Measurements from ENCODE around the gene ALDH1A3.
A peak's percentile ranks its signal among the peaks of the same experiment; 100 is the strongest.

The ALDH1A3 gene

GRCh38 chr15:100902436-100903167 is 23.0 kb downstream of the ALDH1A3 start:
- peak overlapping the region; percentile 76 for H3K27ac ChIP-seq (ENCODE audit: low read length)
- H3K4me3 ChIP-seq (ENCODE audit: low read length in 2 of 2) = peak overlapping the region; percentile 55 to 71
- H3K36me3 ChIP-seq (ENCODE audit: control insufficient read depth in 2 of 2, insufficient read depth in 2 of 2, low read length in 2 of 2) = no peaks in the 10 kb centered on the region
- no peaks in the 10 kb centered on the region for H3K9me3 ChIP-seq (ENCODE audit: control insufficient read depth in 2 of 2, low read length in 2 of 2)
- H3K4me1 ChIP-seq (ENCODE audit: control insufficient read depth, insufficient read depth, low read length) = peaks cover 17% of the 10 kb centered on the region
- peaks cover 2% of the 10 kb centered on the region in 2 donors for H3K27me3 ChIP-seq (ENCODE audit: control insufficient read depth in 1 of 2, insufficient read depth in 2 of 2, low read length in 2 of 2)
- peak overlapping the region; percentile 58 for H3K9ac ChIP-seq (ENCODE audit: low read length in 2 of 2)

GRCh38 chr15:100903168-100903554 is 23.5 kb downstream of the ALDH1A3 start:
- H3K9ac ChIP-seq (ENCODE audit: low read length in 2 of 2) = no peak overlapping the region
- no peaks in the 10 kb centered on the region for H3K9me3 ChIP-seq (ENCODE audit: control insufficient read depth in 2 of 2, low read length in 2 of 2)
- H3K27me3 ChIP-seq (ENCODE audit: control insufficient read depth in 1 of 2, insufficient read depth in 2 of 2, low read length in 2 of 2) = peaks cover 0 to 2% of the 10 kb centered on the region in 2 donors
- peaks cover 17% of the 10 kb centered on the region for H3K4me1 ChIP-seq (ENCODE audit: control insufficient read depth, insufficient read depth, low read length)
- peak overlapping the region; percentile 76 for H3K27ac ChIP-seq (ENCODE audit: low read length)
- H3K36me3 ChIP-seq (ENCODE audit: control insufficient read depth in 2 of 2, insufficient read depth in 2 of 2, low read length in 2 of 2) = no peaks in the 10 kb centered on the region
- H3K4me3 ChIP-seq (ENCODE audit: low read length in 2 of 2) = no peak overlapping the region

DNA sequence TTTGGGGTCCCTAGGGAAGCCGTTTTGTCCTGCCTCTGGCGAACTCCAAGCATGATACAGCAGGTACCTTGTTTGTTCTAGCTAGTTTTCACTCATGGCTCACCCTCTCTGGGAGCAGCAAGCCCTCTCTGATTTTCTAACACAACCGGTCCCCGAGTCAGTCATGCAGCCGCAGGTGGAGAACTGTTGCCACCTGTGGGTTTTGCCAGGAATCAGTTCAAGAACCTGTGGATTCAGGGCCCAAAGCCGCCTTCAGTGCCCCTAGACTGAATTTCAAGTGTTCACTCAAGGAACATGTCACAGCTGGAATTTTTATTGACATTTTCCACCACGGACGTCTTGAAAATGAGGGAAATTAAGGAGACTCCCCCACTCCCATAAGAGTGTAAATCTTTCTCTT is 26.2 kb downstream of the ALDH1A3 start:
- Histone ChIP-seq H3K4me3 (ENCODE audit: low read length in 2 of 2) (no peak overlapping the region), H3K4me1 (ENCODE audit: control insufficient read depth, insufficient read depth, low read length) (peaks cover 15% of the 10 kb centered on the region), H3K27ac (ENCODE audit: low read length) (no peak overlapping the region), H3K27me3 (ENCODE audit: control insufficient read depth in 1 of 2, insufficient read depth in 2 of 2, low read length in 2 of 2) (peaks cover 0 to 5% of the 10 kb centered on the region in 2 donors), H3K36me3 (ENCODE audit: control insufficient read depth in 2 of 2, insufficient read depth in 2 of 2, low read length in 2 of 2) (no peaks in the 10 kb centered on the region), H3K9ac (ENCODE audit: low read length in 2 of 2) (no peak overlapping the region), H3K9me3 (ENCODE audit: control insufficient read depth in 2 of 2, low read length in 2 of 2) (no peaks in the 10 kb centered on the region)

- H3K4me1 ChIP-seq (ENCODE audit: control insufficient read depth, insufficient read depth, low read length) = no peaks in the 10 kb centered on the region
- no peaks in the 10 kb centered on the region for H3K36me3 ChIP-seq (ENCODE audit: control insufficient read depth in 2 of 2, insufficient read depth in 2 of 2, low read length in 2 of 2)
- H3K27ac ChIP-seq (ENCODE audit: low read length) = no peak overlapping the region
Observed at GRCh38 chr15:100908466-100908865, 28.8 kb downstream of the ALDH1A3 start.

GRCh38 chr15:100909565-100909964 is 29.9 kb downstream of the ALDH1A3 start:
- H3K27me3 ChIP-seq (ENCODE audit: control insufficient read depth in 1 of 2, insufficient read depth in 2 of 2, low read length in 2 of 2) = peaks cover 1 to 7% of the 10 kb centered on the region in 2 donors
- H3K4me1 ChIP-seq (ENCODE audit: control insufficient read depth, insufficient read depth, low read length) = no peaks in the 10 kb centered on the region
- H3K27ac ChIP-seq (ENCODE audit: low read length) = no peak overlapping the region
- H3K36me3 ChIP-seq (ENCODE audit: control insufficient read depth in 2 of 2, insufficient read depth in 2 of 2, low read length in 2 of 2) = no peaks in the 10 kb centered on the region
- no peak overlapping the region for H3K4me3 ChIP-seq (ENCODE audit: low read length in 2 of 2)
- H3K9ac ChIP-seq (ENCODE audit: low read length in 2 of 2) = no peak overlapping the region
- no peaks in the 10 kb centered on the region for H3K9me3 ChIP-seq (ENCODE audit: control insufficient read depth in 2 of 2, low read length in 2 of 2)

More at GRCh38 chr15:100908466-100908865, 28.8 kb downstream of the ALDH1A3 start:
- H3K27me3 ChIP-seq (ENCODE audit: control insufficient read depth in 1 of 2, insufficient read depth in 2 of 2, low read length in 2 of 2) = peaks cover 0 to 5% of the 10 kb centered on the region in 2 donors
- H3K9me3 ChIP-seq (ENCODE audit: control insufficient read depth in 2 of 2, low read length in 2 of 2) = no peaks in the 10 kb centered on the region
- no peak overlapping the region for H3K4me3 ChIP-seq (ENCODE audit: low read length in 2 of 2)
- H3K9ac ChIP-seq (ENCODE audit: low read length in 2 of 2) = no peak overlapping the region

- Histone ChIP-seq H3K4me3 (ENCODE audit: low read length in 2 of 2) (no peak overlapping the region), H3K36me3 (ENCODE audit: control insufficient read depth in 2 of 2, insufficient read depth in 2 of 2, low read length in 2 of 2) (no peaks in the 10 kb centered on the region), H3K4me1 (ENCODE audit: control insufficient read depth, insufficient read depth, low read length) (no peaks in the 10 kb centered on the region), H3K9me3 (ENCODE audit: control insufficient read depth in 2 of 2, low read length in 2 of 2) (no peaks in the 10 kb centered on the region), H3K27me3 (ENCODE audit: control insufficient read depth in 1 of 2, insufficient read depth in 2 of 2, low read length in 2 of 2) (peaks cover 5 to 7% of the 10 kb centered on the region in 2 donors), H3K9ac (ENCODE audit: low read length in 2 of 2) (no peak overlapping the region), H3K27ac (ENCODE audit: low read length) (no peak overlapping the region)
Observed at GRCh38 chr15:100909989-100910955, 30.6 kb downstream of the ALDH1A3 start.

DNA sequence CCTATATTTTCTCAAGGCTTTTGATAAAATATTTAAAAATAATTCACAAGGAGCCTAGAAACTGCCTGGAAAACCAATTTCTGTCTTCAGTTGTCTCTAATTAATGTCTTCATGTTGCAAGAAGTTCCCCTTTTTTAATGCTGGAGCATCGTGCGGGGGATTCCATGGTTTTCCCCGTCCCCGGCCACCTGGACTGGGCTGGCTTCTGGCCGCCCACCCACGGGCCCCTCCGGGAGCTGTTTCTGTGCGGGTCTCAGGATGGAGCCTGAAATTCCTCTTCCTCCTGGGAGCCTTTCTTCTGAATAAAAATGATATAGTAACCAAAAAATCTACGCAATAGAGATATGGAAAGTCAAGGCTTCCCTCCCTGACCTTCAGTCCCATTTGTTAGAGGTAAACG is 31.5 kb downstream of the ALDH1A3 start:
- Histone ChIP-seq H3K9ac (ENCODE audit: low read length in 2 of 2) (no peak overlapping the region), H3K36me3 (ENCODE audit: control insufficient read depth in 2 of 2, insufficient read depth in 2 of 2, low read length in 2 of 2) (no peaks in the 10 kb centered on the region), H3K4me3 (ENCODE audit: low read length in 2 of 2) (no peak overlapping the region), H3K4me1 (ENCODE audit: control insufficient read depth, insufficient read depth, low read length) (no peaks in the 10 kb centered on the region), H3K9me3 (ENCODE audit: control insufficient read depth in 2 of 2, low read length in 2 of 2) (no peaks in the 10 kb centered on the region), H3K27ac (ENCODE audit: low read length) (no peak overlapping the region), H3K27me3 (ENCODE audit: control insufficient read depth in 1 of 2, insufficient read depth in 2 of 2, low read length in 2 of 2) (peaks cover 5 to 7% of the 10 kb centered on the region in 2 donors)

DNA sequence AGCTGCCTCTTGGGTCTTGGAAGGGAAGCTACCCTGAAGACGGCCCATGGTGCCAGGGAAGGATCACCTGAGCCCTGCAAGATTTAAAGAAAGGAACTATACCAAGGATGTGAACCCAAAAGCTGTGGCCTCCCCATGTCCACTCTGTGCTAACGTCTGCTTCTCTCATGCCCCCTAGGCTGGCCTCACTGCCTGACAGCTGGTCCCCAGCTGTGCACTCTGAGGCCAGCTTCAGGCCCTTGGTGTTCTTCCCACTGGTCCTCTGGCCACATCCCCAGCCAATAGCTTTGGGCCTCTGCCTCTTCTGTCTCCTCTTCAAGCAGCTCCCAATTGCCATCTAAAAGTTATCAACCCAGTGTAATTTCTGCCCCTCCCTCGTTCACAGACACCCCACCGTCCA is 34.3 kb downstream of the ALDH1A3 start:
- Histone ChIP-seq H3K4me3 (ENCODE audit: low read length in 2 of 2) (no peak overlapping the region), H3K27ac (ENCODE audit: low read length) (no peak overlapping the region), H3K9me3 (ENCODE audit: control insufficient read depth in 2 of 2, low read length in 2 of 2) (no peaks in the 10 kb centered on the region), H3K27me3 (ENCODE audit: control insufficient read depth in 1 of 2, insufficient read depth in 2 of 2, low read length in 2 of 2) (peaks cover 12 to 13% of the 10 kb centered on the region in 2 donors), H3K4me1 (ENCODE audit: control insufficient read depth, insufficient read depth, low read length) (peaks cover 10% of the 10 kb centered on the region), H3K9ac (ENCODE audit: low read length in 2 of 2) (no peak overlapping the region), H3K36me3 (ENCODE audit: control insufficient read depth in 2 of 2, insufficient read depth in 2 of 2, low read length in 2 of 2) (no peaks in the 10 kb centered on the region)

GRCh38 chr15:100914876-100915275 is 35.2 kb downstream of the ALDH1A3 start:
- peaks cover 14% of the 10 kb centered on the region for H3K4me1 ChIP-seq (ENCODE audit: control insufficient read depth, insufficient read depth, low read length)
- H3K36me3 ChIP-seq (ENCODE audit: control insufficient read depth in 2 of 2, insufficient read depth in 2 of 2, low read length in 2 of 2) = no peaks in the 10 kb centered on the region
- no peak overlapping the region for H3K27ac ChIP-seq (ENCODE audit: low read length)
- peaks cover 13 to 16% of the 10 kb centered on the region in 2 donors for H3K27me3 ChIP-seq (ENCODE audit: control insufficient read depth in 1 of 2, insufficient read depth in 2 of 2, low read length in 2 of 2)
- no peak overlapping the region for H3K9ac ChIP-seq (ENCODE audit: low read length in 2 of 2)
- no peak overlapping the region for H3K4me3 ChIP-seq (ENCODE audit: low read length in 2 of 2)
- no peaks in the 10 kb centered on the region for H3K9me3 ChIP-seq (ENCODE audit: control insufficient read depth in 2 of 2, low read length in 2 of 2)

DNA sequence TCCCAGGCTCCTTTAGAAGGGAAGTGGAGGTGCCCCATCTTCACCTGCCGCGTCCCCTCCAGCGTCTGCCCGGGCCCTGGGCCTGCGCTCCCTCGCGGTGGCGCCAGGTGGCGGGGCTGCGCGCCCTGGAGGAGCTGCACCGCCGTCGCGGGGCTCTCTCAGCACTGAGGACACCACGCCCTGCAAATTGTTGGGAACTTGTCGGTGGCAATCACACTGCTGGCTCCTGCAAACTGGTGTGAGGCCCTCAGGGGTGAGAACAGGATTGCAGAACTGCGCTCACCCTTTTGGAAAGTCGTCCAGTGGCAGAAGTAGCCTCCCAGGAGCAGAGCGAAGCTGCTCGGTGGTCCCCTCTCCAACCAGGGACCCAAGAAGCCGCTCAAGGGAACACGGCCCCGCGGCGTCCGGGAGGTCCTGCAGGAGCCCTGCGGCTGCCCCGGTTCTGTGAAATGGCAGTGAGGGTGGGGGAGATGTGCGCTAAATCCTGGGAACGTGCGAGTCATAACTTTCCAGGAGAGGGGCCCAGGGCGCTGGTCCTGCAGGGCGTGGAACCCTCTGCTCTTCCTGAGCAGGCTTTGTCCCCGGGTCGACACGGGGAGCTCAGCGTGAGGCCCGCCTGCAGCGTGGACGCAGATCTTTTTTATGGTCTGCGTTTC is 38.5 kb downstream of the ALDH1A3 start:
- no peaks in the 10 kb centered on the region for H3K36me3 ChIP-seq (ENCODE audit: control insufficient read depth in 2 of 2, insufficient read depth in 2 of 2, low read length in 2 of 2)
- H3K4me1 ChIP-seq (ENCODE audit: control insufficient read depth, insufficient read depth, low read length) = peaks cover 16% of the 10 kb centered on the region
- H3K27me3 ChIP-seq (ENCODE audit: control insufficient read depth in 1 of 2, insufficient read depth in 2 of 2, low read length in 2 of 2) = peaks cover 10 to 20% of the 10 kb centered on the region in 2 donors
- H3K27ac ChIP-seq (ENCODE audit: low read length) = no peak overlapping the region
- H3K9me3 ChIP-seq (ENCODE audit: control insufficient read depth in 2 of 2, low read length in 2 of 2) = no peaks in the 10 kb centered on the region
- H3K9ac ChIP-seq (ENCODE audit: low read length in 2 of 2) = peak overlapping the region; percentile 60 to 62
- H3K4me3 ChIP-seq (ENCODE audit: low read length in 2 of 2) = peak overlapping the region; percentile 85 to 90
